Endothelial cell of umbilical vein (primary cell): ENCODE data around the gene NCAPG2. TPM values are rescaled to one million over a fixed set of nuclear protein-coding genes. Genes with fewer than 3 reads are reported as not detected.

Experiments
- BruUV-seq: library from RNA; stranded (reverse); fragments of 400-500 nt; replicated peaks from 2 replicates; lab custom pipeline; 2021; lab: Mats Ljungman, UMichigan
- CTCF ChIA-PET: fragments of 300-600, 350-600 bp; sonication (Branson Sonifier 250); formaldehyde crosslinking; loops from one replicate; lab custom pipeline; 2021; ENCODE audit warnings: antibody characterized with exemption, inconsistent platforms; lab: Charles Lee
- POLR2A ChIA-PET: fragments of 300-600, 350-600 bp; sonication (Branson Sonifier 250); formaldehyde crosslinking; loops from one replicate; lab custom pipeline; 2021; ENCODE audit warnings: antibody characterized with exemption, inconsistent platforms; lab: Charles Lee
- DNase-seq: peaks from one replicate; pipeline ENCODE4 v3.0.0-alpha.2; 2011; ENCODE audit warnings: low read depth, low spot score
- FAIRE-seq: peaks from 2 replicates; lab custom pipeline; 2011; peaks lifted over from hg19 to GRCh38; lab: Jason Lieb, UNC
- H2AFZ ChIP-seq: 2 replicates; pipeline ENCODE4 v1.6.0; 2012; ENCODE audit warnings: low read depth, low read length, control low read depth, inconsistent platforms
- H3K27ac ChIP-seq: 2 replicates; pipeline ENCODE4 v1.5.1; 2011; ENCODE audit warnings: low read depth, mild to moderate bottlenecking, control low read depth, low read length, moderate library complexity; ENCODE audit not compliant: insufficient read depth
- H3K27me3 ChIP-seq, 2 experiments: 2 replicates each; pipeline versions ENCODE4 v1.6.0 to v1.6.1; 2011; ENCODE audit warnings: low read length in 2 of 2, mixed read lengths in 1 of 2; ENCODE audit not compliant: control insufficient read depth in 2 of 2, insufficient read depth in 2 of 2
- H3K36me3 ChIP-seq, 2 experiments: 2 replicates in 1 of 2; 3 replicates in 1 of 2; pipeline ENCODE4 v1.5.1; 2011; ENCODE audit warnings: low read length in 2 of 2, mild to moderate bottlenecking in 1 of 2, moderate library complexity in 1 of 2; ENCODE audit not compliant: control insufficient read depth in 2 of 2, insufficient read depth in 2 of 2; ENCODE audit errors: extremely low read depth in 1 of 2
- H3K4me1 ChIP-seq: 3 replicates; pipeline ENCODE4 v1.5.1; 2011; ENCODE audit warnings: mild to moderate bottlenecking, low read length; ENCODE audit not compliant: control insufficient read depth, insufficient read depth; ENCODE audit errors: extremely low read depth
- H3K4me2 ChIP-seq: 2 replicates; pipeline ENCODE4 v1.6.1; 2011; ENCODE audit warnings: low read length, control low read depth, mixed read lengths; ENCODE audit not compliant: insufficient read depth
- H3K4me3 ChIP-seq, 3 experiments: fragments of 200-600 bp in 1 of 3; sonication (generic), shearing (Covaris generic) in 1 of 3; replicated peaks in 1 of 3; 2 replicates each; pipeline ENCODE4 v1.5.1; 2011 to 2016; ENCODE audit warnings: control low read depth in 3 of 3, low read length in 3 of 3, mild to moderate bottlenecking in 2 of 3, inconsistent platforms in 1 of 3, low read depth in 1 of 3, moderate library complexity in 1 of 3; ENCODE audit not compliant: insufficient read depth in 1 of 3
- H3K79me2 ChIP-seq: 2 replicates; pipeline ENCODE4 v1.6.0; 2012; ENCODE audit warnings: low read length, inconsistent platforms; ENCODE audit not compliant: control insufficient read depth, insufficient read depth
- H3K9ac ChIP-seq: replicated peaks from 2 replicates; pipeline ENCODE3; 2011; ENCODE audit warnings: low read length, control low read depth; ENCODE audit not compliant: insufficient read depth; ENCODE audit errors: extremely low read depth
- H3K9me1 ChIP-seq: replicated peaks from 3 replicates; pipeline ENCODE4 v1.6.0; 2011; ENCODE audit warnings: mild to moderate bottlenecking, low read length; ENCODE audit not compliant: control insufficient read depth, insufficient read depth; ENCODE audit errors: extremely low read depth
- H3K9me3 ChIP-seq: replicated peaks from 2 replicates; pipeline ENCODE4 v1.5.1; 2012; ENCODE audit warnings: low read length, inconsistent platforms; ENCODE audit not compliant: control insufficient read depth, insufficient read depth
- H4K20me1 ChIP-seq: replicated peaks from 2 replicates; pipeline ENCODE3; 2011; ENCODE audit warnings: mild to moderate bottlenecking, low read length; ENCODE audit not compliant: control insufficient read depth, insufficient read depth; ENCODE audit errors: extremely low read depth
- CTCF ChIP-seq, 2 donors: IDR thresholded peaks; 1 replicate in 1 of 2; 2 replicates in 1 of 2; pipeline ENCODE4 v1.5.1; 2011; ENCODE audit warnings: low read length in 2 of 2, mild to moderate bottlenecking in 2 of 2, moderate library complexity in 2 of 2, control low read depth in 1 of 2, inconsistent platforms in 1 of 2, low read depth in 1 of 2; ENCODE audit not compliant: insufficient read depth in 1 of 2; ENCODE audit errors: extremely low read depth in 1 of 2
- EZH2 ChIP-seq: IDR thresholded peaks from 2 replicates; pipeline ENCODE4 v1.6.1; 2012; ENCODE audit warnings: borderline replicate concordance, low read depth, mild to moderate bottlenecking, moderate library complexity, low read length, inconsistent platforms; ENCODE audit not compliant: severe bottlenecking
- FOS ChIP-seq: IDR thresholded peaks from 2 replicates; pipeline ENCODE4 v1.6.1; 2011; ENCODE audit warnings: mild to moderate bottlenecking, low read length, moderate library complexity, borderline replicate concordance; ENCODE audit not compliant: insufficient read depth
- JUN ChIP-seq: IDR thresholded peaks from 2 replicates; pipeline ENCODE4 v1.6.1; 2011; ENCODE audit warnings: borderline replicate concordance, low read depth; ENCODE audit not compliant: insufficient read length, insufficient read depth
- MYC ChIP-seq: IDR thresholded peaks from one replicate; pipeline ENCODE4 v1.6.1; 2011; ENCODE audit warnings: mild to moderate bottlenecking, low read depth, low read length
- POLR2A ChIP-seq: IDR thresholded peaks from 2 replicates; pipeline ENCODE4 v1.6.1; 2012; ENCODE audit warnings: low read depth, mild to moderate bottlenecking, control low read depth, low read length
- POLR2AphosphoS5 ChIP-seq: IDR thresholded peaks from 2 replicates; pipeline ENCODE4 v1.6.1; 2012; ENCODE audit warnings: low read depth, mild to moderate bottlenecking, control low read depth, low read length, moderate library complexity; ENCODE audit not compliant: insufficient read depth
- dilution Hi-C: fragments of 300-500 bp; cut with MboI; formaldehyde crosslinking; loops from one replicate; pipeline ENCODE4 v1.15.0; 2019; ENCODE audit warnings: low sequenced_read_pairs; ENCODE audit not compliant: extremely low pct_ligation_motif_present
- intact Hi-C: fragments of 100-400 bp; cut with micrococcal nuclease; formaldehyde crosslinking; loops from one replicate; pipeline ENCODE4 v1.10.0; 2022
- polyA plus RNA-seq, 4 experiments: library from polyadenylated mRNA; depleted of rRNA in 3 of 4; stranded (reverse) in 3 of 4; unstranded in 1 of 4; fragments of >200 nt; gene quantifications; 2 replicates each; pipeline versions ENCODE4 v1.2.1 to v1.2.3, GENCODE V29; 2011 to 2012; ENCODE audit warnings: missing spikeins in 1 of 4
- total RNA-seq: library from RNA; stranded (reverse); gene quantifications from 2 replicates; pipeline ENCODE4 v1.2.3, GENCODE V29; 2021

NCAPG2 gene
- total and polyA plus RNA-seq, 2 donors (not counting 3 experiments of a cell fraction or from before 2014, with no cell fraction given), result 19.2 to 62.3 TPM

GRCh38 chr7:158651968-158652565 lies 52.5 kb downstream of the NCAPG2 start:
- H2AFZ ChIP-seq, result no peak overlapping the region
- peaks cover 8 to 14% of the 10 kb centered on the region in 2 experiments for H3K36me3 ChIP-seq
- CTCF ChIA-PET, result no interaction called here
- no peak for DNase-seq
- H3K9ac ChIP-seq, result no peak overlapping the region
- intact Hi-C loops, result no loop called here
- no peaks in the 10 kb centered on the region for H3K27me3 ChIP-seq
- H3K4me1 ChIP-seq, result peaks cover 16% of the 10 kb centered on the region
- no peak overlapping the region for H3K4me2 ChIP-seq
- no peaks in the 10 kb centered on the region for H4K20me1 ChIP-seq
- H3K9me1 ChIP-seq, result no peaks in the 10 kb centered on the region
- no peak for FAIRE-seq
- no peak for TF ChIP-seq POLR2AphosphoS5
- TF ChIP-seq MYC, result no peak
- TF ChIP-seq EZH2, result no peak
- TF ChIP-seq CTCF (IDR thresholded peaks at IDR 0.05; ENCODE audit: extremely low read depth in 1 of 2, insufficient read depth in 1 of 2, low read depth in 1 of 2, low read length in 2 of 2), result no peak
- no peak for TF ChIP-seq FOS
- TF ChIP-seq POLR2A, result no peak
- no peak for TF ChIP-seq JUN
- no peak overlapping the region for H3K27ac ChIP-seq
- dilution Hi-C loops, result no loop called here
- BruUV-seq, result no TSS peak
- POLR2A ChIA-PET, result no interaction called here
- H3K9me3 ChIP-seq, result no peaks in the 10 kb centered on the region
- no peak overlapping the region for H3K4me3 ChIP-seq
- H3K79me2 ChIP-seq, result peaks cover 13% of the 10 kb centered on the region
